ENCODE measurements around the gene SURF2. TPM values are rescaled to one million over a fixed set of nuclear protein-coding genes. Genes with fewer than 3 reads are reported as not detected.

The SURF2 gene
- total and polyA plus RNA-seq, 2 donors (not counting 3 experiments of a cell fraction or from before 2014, with no cell fraction given): 10.6 to 14.2 TPM

- FAIRE-seq (no peak), DNase-seq (ENCODE audit: low read depth, low spot score) (no peak)
- H3K4me2 ChIP-seq (ENCODE audit: insufficient read depth, low read length): no peak overlapping the region
- TF ChIP-seq GATA2 (IDR thresholded peaks at IDR 0.05; ENCODE audit: insufficient read depth, insufficient read length, low read depth, low read length) (no peak), POLR2A (IDR thresholded peaks at IDR 0.05; ENCODE audit: low read depth, low read length) (no peak), FOS (IDR thresholded peaks at IDR 0.05; ENCODE audit: borderline replicate concordance, insufficient read depth, low read length) (no peak), POLR2AphosphoS5 (IDR thresholded peaks at IDR 0.05; ENCODE audit: insufficient read depth, low read depth, low read length) (no peak), EZH2 (IDR thresholded peaks at IDR 0.05; ENCODE audit: borderline replicate concordance, low read depth, low read length, severe bottlenecking) (no peak), MYC (IDR thresholded peaks at IDR 0.05; ENCODE audit: low read depth, low read length) (no peak), JUN (IDR thresholded peaks at IDR 0.05; ENCODE audit: borderline replicate concordance, insufficient read depth, insufficient read length, low read depth) (no peak), CTCF (IDR thresholded peaks at IDR 0.05; ENCODE audit: extremely low read depth in 1 of 2, insufficient read depth in 1 of 2, low read depth in 1 of 2, low read length in 2 of 2) (no peak)
- TF ChIP-seq, protein P1, sequence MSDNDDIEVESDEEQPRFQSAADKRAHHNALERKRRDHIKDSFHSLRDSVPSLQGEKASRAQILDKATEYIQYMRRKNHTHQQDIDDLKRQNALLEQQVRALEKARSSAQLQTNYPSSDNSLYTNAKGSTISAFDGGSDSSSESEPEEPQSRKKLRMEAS (IDR thresholded peaks at IDR 0.05; ENCODE audit: insufficient read depth, insufficient read length): no peak
- dilution Hi-C loops (cut with MboI; ENCODE audit: extremely low pct_ligation_motif_present, low sequenced_read_pairs): no loop called here
- H4K20me1 ChIP-seq (replicated peaks; ENCODE audit: control insufficient read depth, extremely low read depth, insufficient read depth, low read length): no peaks in the 10 kb centered on the region
- CTCF ChIA-PET: interaction anchor here (1.4 to 3.6 kb wide), 2 partner anchors 19 to 89 kb away, joined by 3 to 10 read pairs; no protein-coding TSS in a partner anchor
- no peaks in the 10 kb centered on the region for H3K9me1 ChIP-seq (replicated peaks; ENCODE audit: control insufficient read depth, extremely low read depth, insufficient read depth, low read length)
- H3K4me1 ChIP-seq (ENCODE audit: control insufficient read depth, extremely low read depth, insufficient read depth, low read length): no peaks in the 10 kb centered on the region
- no peak overlapping the region for H3K4me3 ChIP-seq (replicated peaks in 1 of 3; ENCODE audit: insufficient read depth in 1 of 3, low read depth in 1 of 3, low read length in 3 of 3)
- H3K9me3 ChIP-seq (replicated peaks; ENCODE audit: control insufficient read depth, insufficient read depth, low read length): no peaks in the 10 kb centered on the region
- H3K9ac ChIP-seq (replicated peaks; ENCODE audit: extremely low read depth, insufficient read depth, low read length): no peak overlapping the region
- intact Hi-C loops (cut with micrococcal nuclease): loop anchor here (2.0 kb wide), 2 partner anchors 21 to 89 kb away; partner anchors contain the start of genes STKLD1 and SURF4
- H3K79me2 ChIP-seq (ENCODE audit: control insufficient read depth, insufficient read depth, low read length): no peaks in the 10 kb centered on the region
- no peak overlapping the region for H3K27ac ChIP-seq (ENCODE audit: insufficient read depth, low read depth, low read length)
- BruUV-seq (replicated peaks): no TSS peak
- peaks cover 0 to 2% of the 10 kb centered on the region in 2 experiments for H3K36me3 ChIP-seq (ENCODE audit: control insufficient read depth in 2 of 2, extremely low read depth in 1 of 2, insufficient read depth in 2 of 2, low read length in 2 of 2)
- no peak overlapping the region for H2AFZ ChIP-seq (ENCODE audit: low read depth, low read length)
- POLR2A ChIA-PET: no interaction called here
- peaks cover 0 to 3% of the 10 kb centered on the region in 2 experiments for H3K27me3 ChIP-seq (ENCODE audit: control insufficient read depth in 2 of 2, insufficient read depth in 2 of 2, low read length in 2 of 2)
Measured at GRCh38 chr9:133397370-133397769, 41.0 kb downstream of the SURF2 start.
